Activated naive CD8-positive, alpha-beta T cell treated with anti-CD3 and anti-CD28 coated beads, Interleukin-2, amount 10 ng/mL, durations not matched to agents 7 days and 5 days (primary cell): ENCODE results near the gene KMT2E. TPM values are rescaled to one million over a fixed set of nuclear protein-coding genes. Genes with fewer than 3 reads are reported as not detected.

Experiments used
- ATAC-seq: fragments of 150-1000 bp; cut with Tn5 transposase; one replicate; pipeline ENCODE4 v1.10.0; 2021; ENCODE audit warnings: low read depth, moderate library complexity
- POLR2A ChIA-PET: fragments of 350-600 bp; sonication (Branson Sonifier 250); formaldehyde crosslinking; loops from one replicate; lab custom pipeline; 2021; ENCODE audit warnings: antibody characterized with exemption; lab: Charles Lee
- DNase-seq: peaks from one replicate; pipeline ENCODE4 v3.0.0; 2021
- H3K27ac Mint-ChIP-seq: one replicate; pipeline ENCODE4 v1.8.0; 2022; ENCODE audit warnings: mild to moderate bottlenecking, mixed read lengths
- H3K27me3 Mint-ChIP-seq: one replicate; pipeline ENCODE4 v1.8.0; 2022; ENCODE audit warnings: mild to moderate bottlenecking, moderate library complexity, mixed read lengths
- H3K36me3 Mint-ChIP-seq: one replicate; pipeline ENCODE4 v1.8.0; 2021; ENCODE audit warnings: mild to moderate bottlenecking, mixed read lengths
- H3K4me1 Mint-ChIP-seq: one replicate; pipeline ENCODE4 v1.8.0; 2021; ENCODE audit warnings: mixed read lengths
- H3K4me3 Mint-ChIP-seq: one replicate; pipeline ENCODE4 v1.8.0; 2022; ENCODE audit warnings: mild to moderate bottlenecking, moderate library complexity, mixed read lengths
- H3K9me3 Mint-ChIP-seq: one replicate; pipeline ENCODE4 v1.8.0; 2021; ENCODE audit warnings: mixed read lengths
- total RNA-seq, 2 experiments: library from RNA; stranded (reverse); gene quantifications; one replicate each; pipeline ENCODE4 v1.2.3, GENCODE V29; 2021

KMT2E gene
- total RNA-seq, 2 experiments from 2014 or later = 141 to 145 TPM

DNA sequence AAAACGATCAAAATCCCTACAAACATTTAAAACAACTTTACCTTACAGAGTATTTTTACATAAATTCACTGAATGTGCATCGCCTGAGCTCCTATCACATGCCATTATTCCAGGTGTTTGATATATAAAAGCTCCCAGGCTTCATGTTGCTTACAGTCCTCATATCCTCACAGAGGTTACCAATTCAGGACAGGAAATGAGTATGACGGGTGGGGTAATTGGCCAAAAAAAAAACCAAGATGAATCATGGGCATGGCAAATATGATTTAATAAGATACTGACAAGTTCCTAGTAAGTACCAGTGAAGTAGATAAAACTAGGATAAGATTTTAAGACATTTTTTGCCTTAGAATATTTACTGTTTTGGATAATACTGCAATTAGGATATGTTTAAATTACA, 135.8 kb downstream of the KMT2E start:
- H3K4me1 Mint-ChIP-seq = no peaks in the 10 kb centered on the region
- DNase-seq = no peak
- no peaks in the 10 kb centered on the region for H3K9me3 Mint-ChIP-seq
- peaks cover 3% of the 10 kb centered on the region for H3K36me3 Mint-ChIP-seq
- no peak overlapping the region for H3K4me3 Mint-ChIP-seq
- no peak overlapping the region for H3K27ac Mint-ChIP-seq
- POLR2A ChIA-PET = no interaction called here
- no peak for ATAC-seq
- no peaks in the 10 kb centered on the region for H3K27me3 Mint-ChIP-seq

DNA sequence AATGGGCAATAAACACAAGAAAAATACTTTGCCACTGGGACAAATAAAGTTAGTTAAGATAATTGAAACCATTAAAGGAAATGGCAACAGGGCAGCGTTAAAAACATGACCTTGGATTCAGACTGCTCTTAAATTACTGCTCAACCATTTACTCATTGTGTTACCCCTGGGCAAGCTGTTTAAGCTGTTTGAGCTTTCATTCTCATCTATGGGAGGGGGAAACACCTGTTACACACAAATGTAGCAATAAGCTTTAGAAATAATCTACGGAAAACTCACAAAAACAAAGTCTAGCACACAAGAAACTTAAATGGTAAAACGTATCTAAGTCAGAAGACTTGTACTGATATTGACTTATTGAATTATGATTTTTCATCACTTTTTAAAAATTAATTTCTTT, 137.1 kb downstream of the KMT2E start:
- Mint-ChIP-seq H3K36me3 (peaks cover 3% of the 10 kb centered on the region), H3K4me3 (no peak overlapping the region), H3K9me3 (no peaks in the 10 kb centered on the region), H3K27me3 (no peaks in the 10 kb centered on the region), H3K4me1 (no peaks in the 10 kb centered on the region), H3K27ac (no peak overlapping the region)
- ATAC-seq (no peak), DNase-seq (no peak)
- POLR2A ChIA-PET = no interaction called here

DNA sequence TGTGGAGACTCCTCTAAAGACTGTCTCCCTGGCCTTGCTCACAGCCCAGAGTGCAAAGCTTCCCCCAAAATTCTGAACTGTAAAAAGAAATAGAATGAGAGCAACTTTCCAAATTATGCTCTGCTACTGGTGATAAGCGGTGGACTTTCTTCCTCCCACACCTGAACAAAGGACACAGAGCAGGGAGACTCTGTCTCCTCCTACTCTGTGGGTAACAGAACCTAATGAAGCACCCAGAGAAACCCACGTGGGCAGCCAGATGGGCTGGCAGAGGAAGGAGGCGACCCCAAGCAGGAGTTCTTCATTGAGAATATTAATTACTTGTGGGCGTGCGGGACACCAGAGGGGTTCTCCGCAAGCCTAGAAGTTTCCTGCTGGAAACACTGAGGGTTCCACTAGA, 139.5 kb downstream of the KMT2E start:
- Mint-ChIP-seq H3K27me3 (no peaks in the 10 kb centered on the region), H3K9me3 (no peaks in the 10 kb centered on the region), H3K36me3 (peaks cover 3% of the 10 kb centered on the region), H3K4me3 (no peak overlapping the region), H3K27ac (no peak overlapping the region), H3K4me1 (no peaks in the 10 kb centered on the region)
- POLR2A ChIA-PET = no interaction called here
- DNase-seq (no peak), ATAC-seq (no peak)

DNA sequence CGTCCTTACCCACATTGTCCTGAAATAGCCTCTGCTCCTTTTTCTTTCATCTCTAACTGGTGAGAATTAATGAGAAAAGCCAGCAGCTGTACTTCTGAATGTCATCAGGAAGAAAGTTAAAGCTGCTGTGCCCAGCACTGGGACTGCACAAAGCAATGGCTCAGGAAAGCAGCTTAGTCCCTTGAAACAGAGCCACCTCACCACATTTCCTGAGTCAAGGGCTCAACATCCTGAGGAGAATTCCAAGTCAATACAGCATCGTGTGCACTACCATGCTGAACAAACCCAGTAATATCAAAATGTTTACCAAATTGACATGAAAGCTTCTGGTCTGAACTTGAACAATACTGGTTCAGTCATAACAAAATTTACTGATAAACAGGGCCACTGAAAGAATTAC, 140.1 kb downstream of the KMT2E start:
- Mint-ChIP-seq H3K9me3 (no peaks in the 10 kb centered on the region), H3K4me3 (no peak overlapping the region), H3K36me3 (peaks cover 3% of the 10 kb centered on the region), H3K27me3 (no peaks in the 10 kb centered on the region), H3K4me1 (no peaks in the 10 kb centered on the region), H3K27ac (no peak overlapping the region)
- DNase-seq (no peak), ATAC-seq (no peak)
- POLR2A ChIA-PET = no interaction called here

DNA sequence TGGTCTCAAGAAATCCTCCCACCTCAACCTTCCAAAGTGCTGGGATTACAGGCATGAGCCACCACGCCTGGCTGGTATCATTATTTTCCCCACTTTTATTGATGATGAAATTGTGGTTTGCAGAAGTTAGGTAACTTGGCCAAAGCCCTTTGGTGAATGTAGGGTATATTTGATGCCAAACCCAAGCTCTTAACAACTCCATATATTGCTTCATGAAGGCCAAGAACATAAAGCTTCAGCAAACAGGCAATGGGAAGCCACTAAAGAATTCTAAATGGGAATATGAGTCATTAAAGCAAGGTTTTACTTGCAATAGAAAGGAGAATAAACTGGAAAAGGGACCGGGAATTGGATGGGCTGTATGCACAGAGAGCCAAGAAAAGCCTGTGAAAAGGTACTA, 142.7 kb downstream of the KMT2E start:
- H3K36me3 Mint-ChIP-seq = no peaks in the 10 kb centered on the region
- H3K27me3 Mint-ChIP-seq = no peaks in the 10 kb centered on the region
- no peaks in the 10 kb centered on the region for H3K9me3 Mint-ChIP-seq
- ATAC-seq (no peak), DNase-seq (no peak)
- no peaks in the 10 kb centered on the region for H3K4me1 Mint-ChIP-seq
- H3K4me3 Mint-ChIP-seq = no peak overlapping the region
- POLR2A ChIA-PET = no interaction called here
- no peak overlapping the region for H3K27ac Mint-ChIP-seq

DNA sequence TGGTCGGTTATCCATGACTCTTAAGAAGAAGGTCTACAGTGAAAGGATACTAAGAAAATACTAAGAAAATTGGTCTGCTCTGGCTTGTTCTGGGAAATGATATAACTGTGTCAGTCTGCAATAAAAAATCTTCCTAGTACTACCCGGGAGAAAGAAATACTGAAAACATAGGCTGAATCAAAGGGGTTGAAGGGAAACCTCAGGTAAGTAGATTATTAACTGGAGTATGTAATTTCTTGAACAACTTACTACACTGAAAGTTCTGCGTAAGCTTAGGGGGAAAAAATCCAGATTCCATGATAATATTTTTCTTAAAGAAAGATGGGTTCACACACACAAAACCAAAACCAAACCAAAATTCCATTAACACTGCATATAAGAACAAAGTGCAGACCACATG, 143.3 kb downstream of the KMT2E start:
- Mint-ChIP-seq H3K9me3 (no peaks in the 10 kb centered on the region), H3K36me3 (no peaks in the 10 kb centered on the region), H3K4me3 (no peak overlapping the region), H3K27me3 (no peaks in the 10 kb centered on the region), H3K27ac (no peak overlapping the region), H3K4me1 (no peaks in the 10 kb centered on the region)
- POLR2A ChIA-PET = no interaction called here
- ATAC-seq = no peak
- no peak for DNase-seq

DNA sequence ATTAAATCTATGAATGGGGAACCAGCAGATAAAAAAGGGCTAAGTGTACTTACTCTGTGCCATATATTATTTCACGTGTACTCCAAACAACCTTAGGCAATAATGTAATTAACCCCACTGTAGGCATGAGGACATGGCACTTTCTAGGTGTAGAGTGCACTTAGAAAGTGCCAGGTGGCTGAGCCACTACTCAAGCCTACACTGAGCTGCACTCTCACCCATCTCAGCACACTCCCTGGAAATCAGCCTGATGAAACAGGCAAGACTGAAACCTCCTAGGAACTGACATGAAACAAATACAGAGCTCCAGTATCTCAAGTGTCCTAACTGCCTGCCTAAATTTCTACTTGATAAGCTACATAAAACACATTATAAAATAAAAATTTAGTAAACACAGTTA, 147.4 kb downstream of the KMT2E start:
- ATAC-seq (no peak), DNase-seq (no peak)
- POLR2A ChIA-PET = no interaction called here
- Mint-ChIP-seq H3K4me1 (peaks cover 2% of the 10 kb centered on the region), H3K4me3 (no peak overlapping the region), H3K9me3 (no peaks in the 10 kb centered on the region), H3K36me3 (peaks cover 20% of the 10 kb centered on the region), H3K27me3 (no peaks in the 10 kb centered on the region), H3K27ac (no peak overlapping the region)
